OCI-LY1 (cell line): ENCODE results near the gene MAK.

Experiments used
- H2AFZ ChIP-seq: fragments of 200-600 bp; sonication (generic), shearing (Covaris generic); 2 replicates; pipeline ENCODE4 v1.6.0; 2014; ENCODE audit warnings: antibody characterized with exemption, mild to moderate bottlenecking, low read length
- H3F3A ChIP-seq: fragments of 200-600 bp; sonication (generic), shearing (Covaris generic); 2 replicates; pipeline ENCODE4 v1.6.0; 2014; ENCODE audit warnings: mild to moderate bottlenecking, antibody characterized with exemption, low read length, moderate library complexity; ENCODE audit not compliant: insufficient read depth
- H3K27ac ChIP-seq: fragments of 200-600 bp; sonication (generic); 2 replicates; pipeline ENCODE4 v1.5.1; 2014; ENCODE audit warnings: low read length, mixed run types, mild to moderate bottlenecking, low read depth; ENCODE audit not compliant: poor library complexity, severe bottlenecking
- H3K27me3 ChIP-seq: fragments of 200-600 bp; sonication (generic); 2 replicates; pipeline ENCODE4 v1.6.0; 2014; ENCODE audit warnings: antibody characterized with exemption, mild to moderate bottlenecking, low read length, moderate library complexity; ENCODE audit not compliant: insufficient read depth
- H3K36me3 ChIP-seq: fragments of 200-600 bp; sonication (generic); 2 replicates; pipeline ENCODE4 v1.6.1; 2014; ENCODE audit warnings: mild to moderate bottlenecking, antibody characterized with exemption, low read length, moderate library complexity, mixed read lengths; ENCODE audit not compliant: insufficient read depth
- H3K4me1 ChIP-seq: fragments of 200-600 bp; sonication (generic); 2 replicates; pipeline ENCODE4 v1.5.1; 2014; ENCODE audit warnings: mild to moderate bottlenecking, low read length, moderate library complexity; ENCODE audit not compliant: insufficient read depth, severe bottlenecking
- H3K4me2 ChIP-seq: fragments of 200-600 bp; sonication (generic), shearing (Covaris generic); 2 replicates; pipeline ENCODE4 v1.6.1; 2014; ENCODE audit warnings: low read length
- H3K4me3 ChIP-seq: fragments of 200-600 bp; sonication (generic); 2 replicates; pipeline ENCODE4 v1.5.1; 2014; ENCODE audit warnings: low read length, low read depth, mild to moderate bottlenecking, mixed read lengths; ENCODE audit not compliant: poor library complexity, severe bottlenecking
- H3K79me2 ChIP-seq: fragments of 200-600 bp; shearing (Covaris generic); 2 replicates; pipeline ENCODE4 v1.6.1; 2016; ENCODE audit warnings: mixed run types, low read length, mixed read lengths; ENCODE audit not compliant: insufficient read depth
- H3K9ac ChIP-seq: fragments of 200-600 bp; sonication (generic), shearing (Covaris generic); 2 replicates; pipeline ENCODE4 v1.6.1; 2014; ENCODE audit warnings: mild to moderate bottlenecking, low read length, mixed read lengths
- H3K9me2 ChIP-seq: fragments of 200-600 bp; sonication (generic), shearing (Covaris generic); 2 replicates; pipeline ENCODE4 v1.6.1; 2014; ENCODE audit warnings: low read depth, mild to moderate bottlenecking, low read length, mixed read lengths
- H3K9me3 ChIP-seq: fragments of 200-600 bp; shearing (Covaris generic); 2 replicates; pipeline ENCODE4 v1.6.1; 2014; ENCODE audit warnings: low read length, mixed read lengths
- H4K20me1 ChIP-seq: fragments of 200-600 bp; sonication (generic), shearing (Covaris generic); 2 replicates; pipeline ENCODE4 v1.6.0; 2016; ENCODE audit warnings: mild to moderate bottlenecking, low read length; ENCODE audit not compliant: insufficient read depth
- CTCF ChIP-seq: fragments of 200-600 bp; sonication (generic), shearing (Covaris generic); IDR thresholded peaks from 2 replicates; pipeline ENCODE4 v1.5.1; 2017; ENCODE audit warnings: mild to moderate bottlenecking, antibody characterized with exemption, low read length, moderate library complexity, mixed read lengths
- EZH2 ChIP-seq: fragments of 200-600 bp; sonication (generic), shearing (Covaris generic); IDR thresholded peaks from 2 replicates; pipeline ENCODE4 v1.8.0; 2017; ENCODE audit warnings: borderline replicate concordance, mixed run types, mild to moderate bottlenecking, antibody characterized with exemption, low read length, moderate library complexity, mixed read lengths

The MAK gene

GRCh38 chr6:10800810-10801209, 37.5 kb downstream of the MAK start:
- H3K9me2 ChIP-seq, result no peaks in the 10 kb centered on the region
- H3K27me3 ChIP-seq, result no peaks in the 10 kb centered on the region
- no peaks in the 10 kb centered on the region for H3K36me3 ChIP-seq
- H3K27ac ChIP-seq, result no peak overlapping the region
- no peaks in the 10 kb centered on the region for H3K9me3 ChIP-seq
- no peak overlapping the region for H2AFZ ChIP-seq
- H3K4me2 ChIP-seq, result no peak overlapping the region
- H3K79me2 ChIP-seq, result no peaks in the 10 kb centered on the region
- no peaks in the 10 kb centered on the region for H4K20me1 ChIP-seq
- peaks cover 3% of the 10 kb centered on the region for H3K4me1 ChIP-seq
- H3K4me3 ChIP-seq, result no peak overlapping the region
- no peaks in the 10 kb centered on the region for H3F3A ChIP-seq
- no peak overlapping the region for H3K9ac ChIP-seq
- TF ChIP-seq EZH2 (no peak), CTCF (no peak)

GRCh38 chr6:10794239-10794638, 44.1 kb downstream of the MAK start:
- Histone ChIP-seq H3K36me3 (no peaks in the 10 kb centered on the region), H2AFZ (no peak overlapping the region), H3K27me3 (no peaks in the 10 kb centered on the region), H4K20me1 (no peaks in the 10 kb centered on the region), H3K79me2 (no peaks in the 10 kb centered on the region), H3K9ac (no peak overlapping the region), H3K9me2 (no peaks in the 10 kb centered on the region), H3K4me2 (no peak overlapping the region), H3F3A (no peaks in the 10 kb centered on the region), H3K9me3 (no peaks in the 10 kb centered on the region), H3K27ac (no peak overlapping the region), H3K4me3 (no peak overlapping the region), H3K4me1 (no peaks in the 10 kb centered on the region)
- TF ChIP-seq EZH2 (no peak), CTCF (no peak)

GRCh38 chr6:10793695-10794094, 44.6 kb downstream of the MAK start:
- no peaks in the 10 kb centered on the region for H4K20me1 ChIP-seq
- no peaks in the 10 kb centered on the region for H3K27me3 ChIP-seq
- H3K9me3 ChIP-seq, result no peaks in the 10 kb centered on the region
- no peak overlapping the region for H3K27ac ChIP-seq
- H3K79me2 ChIP-seq, result no peaks in the 10 kb centered on the region
- no peak overlapping the region for H3K4me3 ChIP-seq
- no peak overlapping the region for H3K9ac ChIP-seq
- H3F3A ChIP-seq, result no peaks in the 10 kb centered on the region
- no peak overlapping the region for H3K4me2 ChIP-seq
- TF ChIP-seq EZH2 (no peak), CTCF (no peak)
- H3K9me2 ChIP-seq, result no peaks in the 10 kb centered on the region
- no peaks in the 10 kb centered on the region for H3K4me1 ChIP-seq
- no peak overlapping the region for H2AFZ ChIP-seq
- H3K36me3 ChIP-seq, result no peaks in the 10 kb centered on the region
